ENCODE data around the gene DLX2. TPM values are rescaled to one million over a fixed set of nuclear protein-coding genes. Genes with fewer than 3 reads are reported as not detected.
A peak's percentile ranks its signal among the peaks of the same experiment; 100 is the strongest.

The DLX2 gene
- total and polyA plus RNA-seq, 2 of the 13 experiments (the other 11 are each of a cell fraction or from before 2014, with no cell fraction given) = 0.07 to 0.15 TPM

DNA sequence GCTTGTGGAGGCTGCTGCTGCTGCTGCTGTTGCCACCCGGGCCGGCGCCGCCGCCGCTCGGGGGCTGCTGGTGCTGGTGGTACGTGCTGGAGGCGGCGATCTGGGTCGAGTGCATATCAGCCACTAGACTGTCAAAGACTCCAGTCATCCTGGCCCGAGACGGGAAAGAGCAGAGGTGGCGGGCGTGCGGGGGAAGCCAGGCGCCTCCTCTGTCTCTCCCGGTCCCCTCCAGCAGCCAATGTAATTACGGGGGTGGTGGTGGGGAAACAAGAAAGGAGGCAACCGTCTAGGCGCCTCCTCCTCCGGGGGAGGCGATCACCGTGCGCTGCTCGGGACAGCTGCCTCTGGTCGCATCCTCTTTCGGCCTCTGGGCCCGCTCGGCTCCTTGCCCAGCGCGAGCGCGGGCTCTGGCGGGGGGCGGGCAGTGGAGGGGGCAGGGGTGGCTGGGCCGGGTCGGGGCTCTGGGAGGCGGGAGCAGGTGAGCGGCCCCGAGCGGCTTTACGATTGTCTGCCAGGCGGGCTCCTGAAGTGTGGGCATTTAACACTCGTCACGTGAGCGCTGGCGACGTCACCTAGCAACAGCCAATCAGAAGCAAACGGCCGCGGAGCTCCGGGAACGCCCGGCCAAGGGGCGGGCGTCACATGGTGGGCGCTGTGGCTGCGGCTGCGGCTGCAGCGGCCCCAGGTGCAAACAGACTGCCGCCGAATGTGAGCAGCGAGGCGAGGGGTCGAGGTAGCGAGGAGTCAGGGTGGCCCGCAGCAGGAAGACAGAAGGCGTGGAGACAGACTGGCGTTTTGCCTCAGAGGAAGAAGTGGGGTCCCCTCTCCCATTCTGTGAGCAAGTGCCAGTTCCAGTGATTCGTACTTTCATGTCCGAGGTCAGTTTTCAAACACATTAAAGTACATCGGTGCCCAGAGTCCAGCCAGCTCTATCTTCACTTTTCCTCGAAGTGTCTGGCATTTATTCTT lies at the start of gene DLX2 (continued):
- peak; percentile 56 for TF ChIP-seq GATAD1 (CRISPR knock-in tag; IDR thresholded peaks at IDR 0.05)
- 0 out of 2 replicates have a peak, but pooled peaks have one; percentile 65 for TF ChIP-seq REXO4 (CRISPR knock-in tag; IDR thresholded peaks at IDR 0.05; ENCODE audit: borderline replicate concordance)
- TF ChIP-seq, protein P1, sequence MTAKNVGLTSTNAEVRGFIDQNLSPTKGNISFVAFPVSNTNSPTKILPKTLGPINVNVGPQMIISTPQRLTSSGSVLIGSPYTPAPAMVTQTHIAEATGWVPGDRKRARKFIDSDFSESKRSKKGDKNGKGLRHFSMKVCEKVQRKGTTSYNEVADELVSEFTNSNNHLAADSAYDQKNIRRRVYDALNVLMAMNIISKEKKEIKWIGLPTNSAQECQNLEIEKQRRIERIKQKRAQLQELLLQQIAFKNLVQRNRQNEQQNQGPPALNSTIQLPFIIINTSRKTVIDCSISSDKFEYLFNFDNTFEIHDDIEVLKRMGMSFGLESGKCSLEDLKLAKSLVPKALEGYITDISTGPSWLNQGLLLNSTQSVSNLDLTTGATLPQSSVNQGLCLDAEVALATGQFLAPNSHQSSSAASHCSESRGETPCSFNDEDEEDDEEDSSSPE (CRISPR knock-in tag; IDR thresholded peaks at IDR 0.05) = peak; percentile 86
- TF ChIP-seq FOXP1 (IDR thresholded peaks at IDR 0.05) = no peak
- TF ChIP-seq FOXP1 (CRISPR knock-in tag; IDR thresholded peaks at IDR 0.05) = no peak
- no peak for TF ChIP-seq ZNF672 (CRISPR knock-in tag; IDR thresholded peaks at IDR 0.05)
- peak; percentile 95 for TF ChIP-seq ZBTB7B (CRISPR knock-in tag; IDR thresholded peaks at IDR 0.05)
- TF ChIP-seq, protein P2, sequence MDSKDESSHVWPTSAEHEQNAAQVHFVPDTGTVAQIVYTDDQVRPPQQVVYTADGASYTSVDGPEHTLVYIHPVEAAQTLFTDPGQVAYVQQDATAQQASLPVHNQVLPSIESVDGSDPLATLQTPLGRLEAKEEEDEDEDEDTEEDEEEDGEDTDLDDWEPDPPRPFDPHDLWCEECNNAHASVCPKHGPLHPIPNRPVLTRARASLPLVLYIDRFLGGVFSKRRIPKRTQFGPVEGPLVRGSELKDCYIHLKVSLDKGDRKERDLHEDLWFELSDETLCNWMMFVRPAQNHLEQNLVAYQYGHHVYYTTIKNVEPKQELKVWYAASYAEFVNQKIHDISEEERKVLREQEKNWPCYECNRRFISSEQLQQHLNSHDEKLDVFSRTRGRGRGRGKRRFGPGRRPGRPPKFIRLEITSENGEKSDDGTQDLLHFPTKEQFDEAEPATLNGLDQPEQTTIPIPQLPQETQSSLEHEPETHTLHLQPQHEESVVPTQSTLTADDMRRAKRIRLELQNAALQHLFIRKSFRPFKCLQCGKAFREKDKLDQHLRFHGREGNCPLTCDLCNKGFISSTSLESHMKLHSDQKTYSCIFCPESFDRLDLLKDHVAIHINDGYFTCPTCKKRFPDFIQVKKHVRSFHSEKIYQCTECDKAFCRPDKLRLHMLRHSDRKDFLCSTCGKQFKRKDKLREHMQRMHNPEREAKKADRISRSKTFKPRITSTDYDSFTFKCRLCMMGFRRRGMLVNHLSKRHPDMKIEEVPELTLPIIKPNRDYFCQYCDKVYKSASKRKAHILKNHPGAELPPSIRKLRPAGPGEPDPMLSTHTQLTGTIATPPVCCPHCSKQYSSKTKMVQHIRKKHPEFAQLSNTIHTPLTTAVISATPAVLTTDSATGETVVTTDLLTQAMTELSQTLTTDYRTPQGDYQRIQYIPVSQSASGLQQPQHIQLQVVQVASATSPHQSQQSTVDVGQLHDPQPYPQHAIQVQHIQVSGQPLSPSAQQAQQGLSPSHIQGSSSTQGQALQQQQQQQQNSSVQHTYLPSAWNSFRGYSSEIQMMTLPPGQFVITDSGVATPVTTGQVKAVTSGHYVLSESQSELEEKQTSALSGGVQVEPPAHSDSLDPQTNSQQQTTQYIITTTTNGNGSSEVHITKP (CRISPR knock-in tag; IDR thresholded peaks at IDR 0.05; ENCODE audit: low read depth) = peak; percentile 54; the same call in 1 of the 2 replicates
- 0 out of 2 replicates have a peak, but pooled peaks have one; percentile 2 for TF ChIP-seq ZNF230 (CRISPR knock-in tag; IDR thresholded peaks at IDR 0.05)
- TF ChIP-seq TBL1XR1 (IDR thresholded peaks at IDR 0.05; ENCODE audit: borderline replicate concordance, low read length, partially characterized antibody) = no peak
- peak; percentile 18; the same call in 1 of the 2 replicates for TF ChIP-seq ZIK1 (CRISPR knock-in tag; IDR thresholded peaks at IDR 0.05; ENCODE audit: borderline replicate concordance, low read depth)
- peak; percentile 74 for TF ChIP-seq ISL2 (CRISPR knock-in tag; IDR thresholded peaks at IDR 0.05)
- peak; percentile 88; the same call in 1 of the 2 replicates for TF ChIP-seq NFKBIZ (CRISPR knock-in tag; IDR thresholded peaks at IDR 0.05)
- TF ChIP-seq EEA1 (CRISPR knock-in tag; IDR thresholded peaks at IDR 0.05; ENCODE audit: borderline replicate concordance) = no peak
- TF ChIP-seq, protein P3, sequence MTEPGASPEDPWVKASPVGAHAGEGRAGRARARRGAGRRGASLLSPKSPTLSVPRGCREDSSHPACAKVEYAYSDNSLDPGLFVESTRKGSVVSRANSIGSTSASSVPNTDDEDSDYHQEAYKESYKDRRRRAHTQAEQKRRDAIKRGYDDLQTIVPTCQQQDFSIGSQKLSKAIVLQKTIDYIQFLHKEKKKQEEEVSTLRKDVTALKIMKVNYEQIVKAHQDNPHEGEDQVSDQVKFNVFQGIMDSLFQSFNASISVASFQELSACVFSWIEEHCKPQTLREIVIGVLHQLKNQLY (CRISPR knock-in tag; IDR thresholded peaks at IDR 0.05) = 0 out of 2 replicates have a peak, but pooled peaks have one; percentile 37
- peak; percentile 91 for TF ChIP-seq YEATS4 (CRISPR knock-in tag; IDR thresholded peaks at IDR 0.05; ENCODE audit: borderline replicate concordance)
- no peak for TF ChIP-seq ZNF383 (CRISPR knock-in tag; IDR thresholded peaks at IDR 0.05; ENCODE audit: borderline replicate concordance)
- TF ChIP-seq ARHGAP35 (CRISPR knock-in tag; IDR thresholded peaks at IDR 0.05; ENCODE audit: borderline replicate concordance) = peak; percentile 97
- TF ChIP-seq ISX (CRISPR knock-in tag; conservative IDR thresholded peaks at IDR 0.05) = peak; percentile 80; the same call in 1 of the 2 replicates
- TF ChIP-seq ZNF883 (CRISPR knock-in tag; IDR thresholded peaks at IDR 0.05; ENCODE audit: not compliant biosample characterization) = peak; percentile 70
- TF ChIP-seq, protein P4, sequence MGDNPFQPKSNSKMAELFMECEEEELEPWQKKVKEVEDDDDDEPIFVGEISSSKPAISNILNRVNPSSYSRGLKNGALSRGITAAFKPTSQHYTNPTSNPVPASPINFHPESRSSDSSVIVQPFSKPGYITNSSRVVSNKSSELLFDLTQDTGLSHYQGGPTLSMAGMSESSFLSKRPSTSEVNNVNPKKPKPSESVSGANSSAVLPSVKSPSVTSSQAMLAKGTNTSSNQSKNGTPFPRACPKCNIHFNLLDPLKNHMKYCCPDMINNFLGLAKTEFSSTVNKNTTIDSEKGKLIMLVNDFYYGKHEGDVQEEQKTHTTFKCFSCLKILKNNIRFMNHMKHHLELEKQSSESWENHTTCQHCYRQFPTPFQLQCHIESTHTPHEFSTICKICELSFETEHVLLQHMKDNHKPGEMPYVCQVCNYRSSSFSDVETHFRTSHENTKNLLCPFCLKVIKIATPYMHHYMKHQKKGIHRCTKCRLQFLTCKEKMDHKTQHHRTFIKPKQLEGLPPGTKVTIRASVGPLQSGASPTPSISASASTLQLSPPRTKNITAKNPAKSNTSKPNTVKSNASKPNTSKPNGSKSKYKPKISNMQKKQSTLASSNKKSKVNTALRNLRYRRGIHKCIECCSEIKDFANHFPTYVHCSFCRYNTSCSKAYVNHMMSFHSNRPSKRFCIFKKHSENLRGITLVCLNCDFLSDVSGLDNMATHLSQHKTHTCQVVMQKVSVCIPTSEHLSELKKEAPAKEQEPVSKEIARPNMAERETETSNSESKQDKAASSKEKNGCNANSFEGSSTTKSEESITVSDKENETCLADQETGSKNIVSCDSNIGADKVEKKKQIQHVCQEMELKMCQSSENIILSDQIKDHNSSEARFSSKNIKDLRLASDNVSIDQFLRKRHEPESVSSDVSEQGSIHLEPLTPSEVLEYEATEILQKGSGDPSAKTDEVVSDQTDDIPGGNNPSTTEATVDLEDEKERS (CRISPR knock-in tag; IDR thresholded peaks at IDR 0.05) = no peak
